T-helper 1 cell treated with Interleukin-12 subunit alpha and Interleukin-12 subunit beta and Interleukin-4 antibody, amounts not matched to agents 30 μg/mL and 1 μg/mL, for 36 hours (primary cell): ENCODE results near the gene EGFL8.
"Not testable (repeated sequence)": the region's sequence is repeated elsewhere in the genome, so short reads cannot be mapped to it uniquely, and the experiment has no call there.

Experiments used
- H3K27ac Mint-ChIP-seq: one replicate; pipeline ENCODE4 v1.8.0; 2021; ENCODE audit warnings: mild to moderate bottlenecking, mixed read lengths
- H3K27me3 Mint-ChIP-seq: one replicate; pipeline ENCODE4 v1.8.0; 2021; ENCODE audit warnings: low read depth, mixed read lengths
- H3K36me3 Mint-ChIP-seq: one replicate; pipeline ENCODE4 v1.8.0; 2021; ENCODE audit warnings: low read depth, mixed read lengths
- H3K4me1 Mint-ChIP-seq: one replicate; pipeline ENCODE4 v1.8.0; 2021; ENCODE audit warnings: low read depth, mixed read lengths
- H3K4me3 Mint-ChIP-seq: one replicate; pipeline ENCODE4 v1.8.0; 2021; ENCODE audit warnings: mild to moderate bottlenecking, moderate library complexity, mixed read lengths
- H3K9me3 Mint-ChIP-seq: one replicate; pipeline ENCODE4 v1.8.0; 2021; ENCODE audit warnings: mixed read lengths

The EGFL8 gene

GRCh38 chr6:32131439-32131948 is 32.9 kb upstream of the EGFL8 start:
- H3K36me3 Mint-ChIP-seq: peaks cover 4% of the 10 kb centered on the region
- peaks cover 28% of the 10 kb centered on the region for H3K4me1 Mint-ChIP-seq
- peaks cover 15% of the 10 kb centered on the region for H3K27me3 Mint-ChIP-seq
- H3K4me3 Mint-ChIP-seq: peak overlapping the region; percentile 32
- H3K27ac Mint-ChIP-seq: no peak overlapping the region
- no peaks in the 10 kb centered on the region for H3K9me3 Mint-ChIP-seq

GRCh38 chr6:32132110-32132509 is 32.3 kb upstream of the EGFL8 start:
- H3K27me3 Mint-ChIP-seq: peaks cover 15% of the 10 kb centered on the region
- H3K27ac Mint-ChIP-seq: no peak overlapping the region
- H3K4me3 Mint-ChIP-seq: no peak overlapping the region
- H3K9me3 Mint-ChIP-seq: no peaks in the 10 kb centered on the region
- peaks cover 23% of the 10 kb centered on the region for H3K4me1 Mint-ChIP-seq
- H3K36me3 Mint-ChIP-seq: peaks cover 2% of the 10 kb centered on the region

GRCh38 chr6:32133786-32134185 is 30.6 kb upstream of the EGFL8 start:
- no peaks in the 10 kb centered on the region for H3K9me3 Mint-ChIP-seq
- H3K27me3 Mint-ChIP-seq: peaks cover 15% of the 10 kb centered on the region
- no peak overlapping the region for H3K4me3 Mint-ChIP-seq
- no peaks in the 10 kb centered on the region for H3K36me3 Mint-ChIP-seq
- no peak overlapping the region for H3K27ac Mint-ChIP-seq
- peaks cover 12% of the 10 kb centered on the region for H3K4me1 Mint-ChIP-seq

GRCh38 chr6:32137454-32137853 is 26.9 kb upstream of the EGFL8 start:
- Mint-ChIP-seq H3K27me3 (peaks cover 21% of the 10 kb centered on the region), H3K9me3 (no peaks in the 10 kb centered on the region), H3K36me3 (no peaks in the 10 kb centered on the region)

GRCh38 chr6:32139590-32139989 is 24.8 kb upstream of the EGFL8 start:
- Mint-ChIP-seq H3K27ac (no peak overlapping the region), H3K4me3 (no peak overlapping the region), H3K9me3 (no peaks in the 10 kb centered on the region), H3K36me3 (no peaks in the 10 kb centered on the region), H3K4me1 (no peaks in the 10 kb centered on the region), H3K27me3 (peaks cover 16% of the 10 kb centered on the region)

More at GRCh38 chr6:32137454-32137853, 26.9 kb upstream of the EGFL8 start:
- Mint-ChIP-seq H3K27ac (no peak overlapping the region), H3K4me3 (no peak overlapping the region), H3K4me1 (no peaks in the 10 kb centered on the region)

- Mint-ChIP-seq H3K9me3 (no peaks in the 10 kb centered on the region), H3K4me3 (no peak overlapping the region), H3K36me3 (no peaks in the 10 kb centered on the region), H3K4me1 (no peaks in the 10 kb centered on the region), H3K27ac (no peak overlapping the region), H3K27me3 (peaks cover 16% of the 10 kb centered on the region)
Observed at GRCh38 chr6:32140420-32141046, 23.9 kb upstream of the EGFL8 start.

GRCh38 chr6:32144238-32144637 is 20.2 kb upstream of the EGFL8 start:
- peaks cover 45% of the 10 kb centered on the region for H3K27me3 Mint-ChIP-seq
- not testable (repeated sequence) for H3K36me3 Mint-ChIP-seq, H3K27ac Mint-ChIP-seq

GRCh38 chr6:32146287-32146686 is 18.1 kb upstream of the EGFL8 start:
- Mint-ChIP-seq H3K4me1 (peaks cover 18% of the 10 kb centered on the region), H3K36me3 (peaks cover 6% of the 10 kb centered on the region), H3K4me3 (no peak overlapping the region), H3K27ac (no peak overlapping the region), H3K27me3 (peaks cover 59% of the 10 kb centered on the region), H3K9me3 (no peaks in the 10 kb centered on the region)

More at GRCh38 chr6:32144238-32144637, 20.2 kb upstream of the EGFL8 start:
- H3K4me1 Mint-ChIP-seq: peaks cover 15% of the 10 kb centered on the region
- not testable (repeated sequence) for H3K9me3 Mint-ChIP-seq, H3K4me3 Mint-ChIP-seq

GRCh38 chr6:32146687-32147086 is 17.7 kb upstream of the EGFL8 start:
- Mint-ChIP-seq H3K4me1 (peaks cover 19% of the 10 kb centered on the region), H3K36me3 (peaks cover 6% of the 10 kb centered on the region), H3K27ac (no peak overlapping the region), H3K4me3 (no peak overlapping the region), H3K27me3 (peaks cover 58% of the 10 kb centered on the region), H3K9me3 (no peaks in the 10 kb centered on the region)

GRCh38 chr6:32147401-32148132 is 16.8 kb upstream of the EGFL8 start:
- peak overlapping the region; percentile 80 for H3K4me3 Mint-ChIP-seq
- H3K27me3 Mint-ChIP-seq: peaks cover 57% of the 10 kb centered on the region
- H3K27ac Mint-ChIP-seq: no peak overlapping the region
- peaks cover 6% of the 10 kb centered on the region for H3K36me3 Mint-ChIP-seq
- H3K4me1 Mint-ChIP-seq: peaks cover 19% of the 10 kb centered on the region
- H3K9me3 Mint-ChIP-seq: no peaks in the 10 kb centered on the region

- peaks cover 24% of the 10 kb centered on the region for H3K4me1 Mint-ChIP-seq
- H3K4me3 Mint-ChIP-seq: peak overlapping the region; percentile 80
- H3K36me3 Mint-ChIP-seq: peaks cover 6% of the 10 kb centered on the region
- H3K27me3 Mint-ChIP-seq: peaks cover 63% of the 10 kb centered on the region
- peak overlapping the region; percentile 68 for H3K27ac Mint-ChIP-seq
- no peaks in the 10 kb centered on the region for H3K9me3 Mint-ChIP-seq
Observed at GRCh38 chr6:32148289-32149091, 15.9 kb upstream of the EGFL8 start.

GRCh38 chr6:32149092-32149755 is 15.2 kb upstream of the EGFL8 start:
- H3K9me3 Mint-ChIP-seq: no peaks in the 10 kb centered on the region
- peak overlapping the region; percentile 80 for H3K4me3 Mint-ChIP-seq
- peaks cover 63% of the 10 kb centered on the region for H3K27me3 Mint-ChIP-seq
- peak overlapping the region; percentile 68 for H3K27ac Mint-ChIP-seq
- peaks cover 27% of the 10 kb centered on the region for H3K4me1 Mint-ChIP-seq
- peaks cover 6% of the 10 kb centered on the region for H3K36me3 Mint-ChIP-seq

- H3K27ac Mint-ChIP-seq: peak overlapping the region; percentile 0
- peaks cover 33% of the 10 kb centered on the region for H3K4me1 Mint-ChIP-seq
Observed at GRCh38 chr6:32149932-32150870, 14.2 kb upstream of the EGFL8 start.

More at GRCh38 chr6:32149932-32150870, 14.2 kb upstream of the EGFL8 start:
- Mint-ChIP-seq H3K4me3 (peak overlapping the region; percentile 51), H3K9me3 (no peaks in the 10 kb centered on the region), H3K27me3 (peaks cover 63% of the 10 kb centered on the region), H3K36me3 (peaks cover 6% of the 10 kb centered on the region)
